GM18526 (cell line): ENCODE results near the gene LIPM.

Experiments used
- POLR2A ChIP-seq: IDR thresholded peaks from 3 replicates; pipeline ENCODE4 v1.6.1; 2011; ENCODE audit not compliant: insufficient read length; ENCODE audit errors: extremely low read depth

LIPM gene, protein sequence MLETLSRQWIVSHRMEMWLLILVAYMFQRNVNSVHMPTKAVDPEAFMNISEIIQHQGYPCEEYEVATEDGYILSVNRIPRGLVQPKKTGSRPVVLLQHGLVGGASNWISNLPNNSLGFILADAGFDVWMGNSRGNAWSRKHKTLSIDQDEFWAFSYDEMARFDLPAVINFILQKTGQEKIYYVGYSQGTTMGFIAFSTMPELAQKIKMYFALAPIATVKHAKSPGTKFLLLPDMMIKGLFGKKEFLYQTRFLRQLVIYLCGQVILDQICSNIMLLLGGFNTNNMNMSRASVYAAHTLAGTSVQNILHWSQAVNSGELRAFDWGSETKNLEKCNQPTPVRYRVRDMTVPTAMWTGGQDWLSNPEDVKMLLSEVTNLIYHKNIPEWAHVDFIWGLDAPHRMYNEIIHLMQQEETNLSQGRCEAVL

DNA sequence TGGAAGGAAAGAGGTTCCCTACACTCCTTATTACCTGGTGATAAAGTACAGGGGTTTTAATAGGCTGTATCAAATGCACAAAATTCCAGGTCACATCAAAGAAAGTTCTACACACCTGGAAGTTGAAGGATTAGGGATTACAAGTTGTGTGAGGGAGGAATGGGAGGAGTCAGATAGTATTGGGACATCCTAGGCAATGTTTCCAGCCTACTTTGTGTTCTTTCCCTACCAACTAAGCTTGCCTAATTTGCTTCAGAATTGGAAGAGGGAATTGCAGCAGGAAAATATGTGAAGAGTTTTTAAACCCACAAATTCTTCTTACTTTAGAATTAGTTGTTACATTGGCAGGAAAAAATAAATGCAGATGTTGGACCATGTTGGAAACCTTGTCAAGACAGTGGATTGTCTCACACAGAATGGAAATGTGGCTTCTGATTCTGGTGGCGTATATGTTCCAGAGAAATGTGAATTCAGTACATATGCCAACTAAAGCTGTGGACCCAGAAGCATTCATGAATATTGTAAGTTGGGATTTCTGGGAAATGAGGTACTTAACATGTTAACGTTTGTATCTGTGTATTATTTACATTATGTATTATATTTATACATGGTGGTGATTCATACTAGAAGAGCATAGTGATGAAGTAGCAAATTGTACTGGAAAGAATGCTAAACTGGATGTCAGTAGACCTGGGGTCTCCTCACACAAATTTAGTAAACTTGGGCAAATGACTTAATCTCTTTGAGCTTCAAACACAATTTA lies at the start of gene LIPM:
LIPM (plus strand) TSS at position 208 of the 763 bp plus-strand sequence; CDS start at position 375, 167 bp downstream.
- TF ChIP-seq POLR2A = no peak

DNA sequence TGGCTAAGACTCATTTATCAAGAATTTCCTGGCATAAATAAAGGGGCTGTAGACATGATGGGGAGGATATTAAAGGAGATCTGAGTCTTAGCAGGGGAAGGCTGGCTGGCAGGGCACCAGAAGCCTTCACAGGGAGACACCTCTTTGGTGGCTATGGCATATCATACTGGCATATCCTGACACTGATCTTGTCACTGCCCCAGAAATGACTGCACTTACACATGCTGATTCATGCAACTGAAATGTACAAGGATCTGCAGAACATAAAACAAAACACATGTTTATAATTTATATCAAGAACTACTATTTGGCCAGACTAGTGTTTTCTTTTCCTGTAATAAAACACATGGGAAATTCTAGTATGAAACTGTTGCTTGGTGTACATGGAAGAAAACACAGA lies 48.2 kb upstream of the LIPM start:
- TF ChIP-seq POLR2A = no peak

DNA sequence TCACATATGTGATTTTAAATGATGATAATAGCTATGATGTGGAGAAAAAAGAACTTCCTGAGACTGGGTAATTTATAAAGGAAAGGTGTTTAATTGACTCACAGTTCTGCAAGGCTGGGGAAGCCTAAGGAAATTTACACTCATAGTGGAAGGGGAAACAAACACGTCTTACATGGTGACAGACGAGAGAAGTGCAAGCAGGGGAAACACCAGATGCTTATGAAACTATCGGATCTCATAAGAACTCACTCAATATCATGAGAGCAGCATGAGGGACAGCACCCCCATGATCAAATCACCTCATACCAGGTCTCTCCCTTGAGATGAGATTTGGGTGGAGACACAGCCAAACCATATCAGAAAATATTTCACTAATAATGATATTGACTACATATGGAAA lies 46.8 kb upstream of the LIPM start:
- TF ChIP-seq POLR2A = no peak

DNA sequence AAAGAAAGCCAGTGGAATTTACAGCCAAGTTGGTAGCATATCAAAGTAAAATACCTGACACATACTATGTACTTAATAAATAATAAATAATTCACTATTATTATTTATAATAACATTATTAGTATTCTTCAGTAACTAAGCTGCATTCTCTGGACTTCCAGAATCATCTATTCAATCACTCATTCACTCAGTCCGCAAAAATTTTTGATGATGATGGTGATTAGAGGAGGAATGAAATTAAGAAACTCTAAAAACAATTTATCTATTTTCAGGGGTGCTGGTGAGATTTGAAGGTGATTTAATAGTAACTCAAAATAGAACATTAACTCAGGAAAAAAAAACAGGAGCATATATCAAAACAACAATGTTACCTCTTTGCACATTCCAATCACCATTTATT lies 45.9 kb upstream of the LIPM start:
- no peak for TF ChIP-seq POLR2A

DNA sequence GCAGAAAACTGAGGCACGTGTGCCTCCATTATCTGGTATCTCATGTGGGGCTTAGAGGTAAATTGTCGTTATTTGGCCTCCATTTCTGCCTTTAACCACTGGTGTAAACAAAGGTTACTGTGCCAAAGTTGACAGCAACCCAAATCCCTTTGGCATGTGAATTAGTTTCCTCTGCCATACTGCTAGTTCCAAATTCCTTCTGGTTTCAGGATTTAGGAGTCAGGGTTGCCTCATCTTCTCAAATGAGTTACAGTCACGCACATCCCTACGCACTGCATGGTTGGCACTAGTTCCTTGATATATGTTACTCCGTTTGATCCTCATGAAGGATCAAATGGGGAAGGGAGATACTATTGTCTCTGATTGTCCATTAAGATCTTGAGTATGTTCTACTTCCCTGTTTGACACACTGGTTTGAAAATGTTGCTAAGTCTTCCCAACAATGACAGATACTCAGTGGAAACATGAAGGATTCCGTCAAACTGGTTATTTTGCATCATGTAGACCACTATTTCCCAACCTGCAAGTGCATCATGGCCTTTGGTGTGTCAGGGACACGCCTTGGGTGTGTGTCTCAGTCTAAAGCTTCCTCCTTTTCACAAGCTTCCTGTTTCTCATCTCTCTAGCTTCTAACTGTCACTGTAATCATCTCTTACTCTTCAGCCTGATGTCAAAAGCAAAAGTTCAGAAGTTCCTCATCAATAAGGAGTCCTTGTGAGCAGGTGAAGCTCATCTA lies 43.0 kb upstream of the LIPM start, which contains the start of gene LIPN:
LIPN (plus strand) TSS at position 655 of the 736 bp plus-strand sequence. CDS start 1,386 bp downstream, outside the sequence.
- no peak for TF ChIP-seq POLR2A

DNA sequence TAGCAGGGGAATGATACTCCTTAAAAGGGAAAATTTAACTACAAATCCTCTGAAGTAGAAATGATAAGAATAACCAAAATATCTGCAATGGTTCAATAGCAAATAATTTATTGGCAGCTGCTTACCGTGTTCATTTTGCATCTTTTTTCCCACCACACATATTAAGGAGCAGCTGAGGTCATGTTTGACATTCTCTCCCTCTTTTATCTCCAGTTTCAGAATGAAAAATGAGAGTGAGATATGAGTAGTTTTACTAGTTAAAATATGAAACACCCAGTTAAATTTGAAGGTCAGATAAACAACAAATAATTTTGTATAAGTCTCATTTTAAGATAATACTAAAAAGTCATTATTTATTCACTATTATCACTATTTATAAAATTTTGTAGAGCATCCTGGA lies 39.6 kb upstream of the LIPM start:
- no peak for TF ChIP-seq POLR2A

DNA sequence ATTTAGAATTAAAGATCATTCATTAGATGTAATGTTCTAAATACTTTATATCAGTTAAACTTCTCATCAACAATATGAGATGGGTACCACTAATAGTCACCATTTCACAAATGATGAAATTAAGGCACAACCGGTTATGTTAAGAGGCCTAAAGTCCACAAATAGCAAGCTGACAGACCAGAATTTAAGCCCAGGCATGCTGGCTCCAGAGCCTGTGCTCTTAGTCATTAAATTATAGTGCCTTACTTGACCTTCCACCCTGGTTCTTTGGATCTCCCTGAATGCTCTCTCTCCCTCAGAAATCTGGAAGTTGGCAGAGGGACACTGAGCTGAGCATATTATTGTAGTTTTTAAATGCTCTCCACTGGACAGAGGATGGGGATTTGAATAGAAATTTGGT lies 39.1 kb upstream of the LIPM start:
- no peak for TF ChIP-seq POLR2A

DNA sequence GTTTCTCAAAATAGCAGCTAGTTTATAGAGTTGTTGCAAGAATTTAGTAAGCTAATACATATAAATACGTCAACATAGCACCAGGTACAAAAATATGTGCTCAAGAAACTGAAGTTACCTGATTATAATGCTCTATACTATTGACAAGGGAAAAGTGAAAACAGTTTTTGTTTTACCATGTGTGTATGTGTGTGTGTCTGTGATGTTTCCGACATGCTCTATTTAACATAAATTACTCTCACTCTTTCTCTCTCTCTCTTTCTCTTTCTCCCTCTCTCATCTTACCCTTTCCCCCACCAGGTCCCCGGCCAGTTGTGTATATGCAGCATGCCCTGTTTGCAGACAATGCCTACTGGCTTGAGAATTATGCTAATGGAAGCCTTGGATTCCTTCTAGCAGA lies 38.4 kb upstream of the LIPM start:
- TF ChIP-seq POLR2A = no peak

DNA sequence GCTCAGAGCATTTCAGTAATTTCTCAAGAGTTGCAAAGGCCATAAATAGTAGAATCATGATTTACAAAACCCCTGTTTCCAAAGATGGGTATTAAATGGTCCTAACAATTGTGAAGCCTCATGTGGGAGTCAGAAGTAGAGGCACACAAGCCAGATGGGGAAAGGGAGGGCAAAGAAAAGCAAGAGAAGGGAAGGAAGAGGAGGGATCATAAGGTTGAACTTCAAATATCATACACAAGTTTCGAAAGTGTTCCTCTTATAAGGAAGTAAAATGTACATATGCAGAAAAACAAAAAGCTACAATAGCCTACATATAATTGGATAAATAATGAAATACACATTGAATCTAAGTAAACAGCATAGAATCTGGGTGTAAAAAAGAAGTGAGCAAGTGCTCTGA lies 36.7 kb upstream of the LIPM start:
- no peak for TF ChIP-seq POLR2A

DNA sequence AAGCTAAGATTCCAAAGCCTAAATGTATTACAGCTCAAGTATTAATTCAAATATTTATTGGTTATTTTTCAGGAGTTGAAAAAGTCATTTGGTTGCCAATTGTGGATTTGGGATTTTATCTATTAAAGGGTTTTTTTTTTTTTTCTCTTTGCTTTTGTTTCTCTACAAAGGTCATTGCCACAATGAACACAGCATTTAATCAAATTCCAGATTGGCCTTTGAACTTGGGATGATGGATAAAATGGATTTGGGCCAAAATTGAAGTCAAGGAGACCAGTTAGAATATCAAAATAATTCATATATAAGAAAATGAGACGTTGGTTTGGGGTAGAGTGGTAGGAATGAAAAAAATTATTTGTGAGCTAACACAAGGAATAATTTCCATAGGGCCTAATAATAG lies 33.1 kb upstream of the LIPM start:
- no peak for TF ChIP-seq POLR2A

DNA sequence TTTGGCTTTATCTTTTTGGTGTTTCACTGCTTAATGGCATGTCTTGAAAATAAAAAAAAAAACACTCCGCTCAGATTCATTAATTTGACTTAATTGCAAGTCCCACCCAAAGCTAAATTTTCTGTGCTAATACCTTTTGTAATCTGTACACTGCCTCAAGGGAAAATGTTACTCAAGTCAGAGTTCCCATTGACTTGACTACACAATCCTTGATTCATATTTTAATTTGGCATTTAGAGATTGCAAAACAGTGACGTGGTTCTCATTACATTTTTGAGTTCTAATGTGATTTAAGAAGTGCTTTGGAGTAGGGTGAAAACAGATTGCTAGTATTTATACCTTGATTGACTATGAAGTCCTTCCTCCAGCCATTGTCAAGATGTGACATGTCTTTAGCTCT lies 21.3 kb upstream of the LIPM start:
- no peak for TF ChIP-seq POLR2A

DNA sequence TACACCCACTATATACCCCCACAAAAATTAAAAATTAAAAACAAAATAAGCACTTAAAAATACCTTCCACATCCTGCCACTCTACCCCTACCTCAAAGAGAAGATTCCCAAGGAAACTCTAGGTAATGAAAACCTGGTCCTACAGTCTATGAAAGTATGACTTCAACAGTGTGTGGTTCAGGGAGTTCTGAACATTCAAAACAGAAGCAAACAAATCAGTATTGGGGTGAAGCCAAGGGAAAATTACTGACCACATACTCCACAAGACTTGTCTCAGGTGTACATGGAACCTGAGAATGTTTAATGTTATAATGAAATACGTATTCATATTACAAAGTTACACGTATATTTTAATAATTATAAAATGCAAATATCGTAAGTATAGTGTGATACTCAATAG lies 20.3 kb upstream of the LIPM start:
- no peak for TF ChIP-seq POLR2A

DNA sequence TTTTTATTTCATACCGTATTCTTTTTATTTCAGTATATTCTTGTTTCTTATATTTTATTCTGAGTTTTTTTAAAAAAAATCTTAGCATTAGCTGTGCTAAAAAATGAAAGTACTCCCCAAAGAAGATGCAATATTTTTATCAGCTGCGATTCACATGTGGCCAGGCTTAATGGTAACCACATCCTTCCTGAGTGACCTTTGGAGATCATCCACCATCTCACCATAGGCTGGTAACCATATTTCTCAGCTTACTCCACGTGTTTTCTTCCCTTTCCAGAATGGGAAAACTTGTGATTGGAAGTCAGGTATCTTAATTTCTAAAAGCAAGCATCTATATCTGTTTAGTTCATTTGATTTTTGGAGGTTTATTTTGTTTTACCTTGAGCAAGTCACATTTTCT lies 18.8 kb upstream of the LIPM start:
- TF ChIP-seq POLR2A = no peak

DNA sequence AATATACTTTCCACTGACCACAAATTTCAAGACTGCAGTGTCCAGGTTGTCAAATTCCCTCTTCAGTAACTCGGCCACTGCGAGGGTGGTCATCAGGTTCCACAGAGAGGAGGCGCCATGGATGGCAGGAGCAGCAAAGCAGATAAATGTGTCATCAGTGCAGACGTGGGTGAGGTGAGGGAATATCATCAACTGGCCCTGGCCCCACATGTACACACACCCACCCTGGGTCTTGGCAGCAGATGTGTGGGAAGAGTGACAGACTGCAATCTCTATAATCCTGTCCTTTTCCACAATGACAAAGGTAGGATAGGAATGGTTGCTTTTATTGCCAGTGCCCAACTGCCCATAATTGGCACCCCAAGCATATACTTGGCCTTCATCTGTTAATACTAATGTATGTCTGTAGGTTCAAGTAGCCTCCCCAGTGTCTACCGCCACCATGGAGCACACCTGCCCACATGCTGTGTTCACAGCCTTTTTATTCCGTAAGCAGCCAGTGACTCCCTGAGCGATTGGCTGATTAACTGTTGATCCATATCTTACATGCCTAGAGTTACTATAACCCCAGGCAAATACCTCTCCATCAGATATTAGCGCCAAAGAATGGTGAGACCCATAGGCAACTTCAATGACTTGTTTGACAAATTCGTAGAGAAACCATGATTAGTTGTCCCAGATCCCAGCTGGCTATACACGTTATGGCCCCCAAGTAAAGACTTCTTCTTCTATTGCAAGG lies 16.3 kb upstream of the LIPM start:
- TF ChIP-seq POLR2A = no peak

DNA sequence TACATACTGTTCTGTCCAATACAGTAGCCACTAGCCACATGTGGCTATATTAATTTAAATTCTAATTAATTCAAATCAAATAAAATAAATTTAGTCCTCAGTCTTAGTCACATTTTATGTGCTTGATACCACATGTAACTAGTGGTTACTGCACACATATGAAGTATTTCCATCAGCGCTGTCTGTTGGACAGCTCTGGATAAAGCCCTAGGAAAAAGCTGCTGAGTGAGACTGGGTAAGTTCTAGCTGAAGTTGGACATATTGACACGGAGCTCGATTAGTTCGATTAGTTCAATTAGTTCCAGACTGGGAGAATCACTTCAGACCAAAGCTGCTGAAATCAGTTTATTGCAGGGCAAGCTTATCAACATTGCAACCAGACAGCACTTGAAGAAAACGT lies 15.1 kb upstream of the LIPM start:
- no peak for TF ChIP-seq POLR2A
